T follicular helper cell (primary cell): ENCODE measurements around the gene ZNF580.

Experiments used
- DNase-seq: peaks from one replicate; pipeline ENCODE4 v3.0.0-alpha.2; 2020; ENCODE audit warnings: low read depth
- total RNA-seq, 2 experiments: gene quantifications; one replicate each; lab custom pipeline; 2026; lab: John Stamatoyannopoulos, UW

Gene ZNF580, protein sequence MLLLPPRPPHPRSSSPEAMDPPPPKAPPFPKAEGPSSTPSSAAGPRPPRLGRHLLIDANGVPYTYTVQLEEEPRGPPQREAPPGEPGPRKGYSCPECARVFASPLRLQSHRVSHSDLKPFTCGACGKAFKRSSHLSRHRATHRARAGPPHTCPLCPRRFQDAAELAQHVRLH
- 6.0 to 11.2 reads per million in 2 experiments for total RNA-seq

GRCh38 chr19:55640577-55641425 is at the start of gene ZNF580:
Gene ZNF580, plus strand, starts transcription at chr19:55641002. Its CDS starts 1,507 bp downstream, at chr19:55642509.
- no peak for DNase-seq

GRCh38 chr19:55591555-55591954 is 49.2 kb upstream of the ZNF580 start:
- DNase-seq, result no peak

DNA sequence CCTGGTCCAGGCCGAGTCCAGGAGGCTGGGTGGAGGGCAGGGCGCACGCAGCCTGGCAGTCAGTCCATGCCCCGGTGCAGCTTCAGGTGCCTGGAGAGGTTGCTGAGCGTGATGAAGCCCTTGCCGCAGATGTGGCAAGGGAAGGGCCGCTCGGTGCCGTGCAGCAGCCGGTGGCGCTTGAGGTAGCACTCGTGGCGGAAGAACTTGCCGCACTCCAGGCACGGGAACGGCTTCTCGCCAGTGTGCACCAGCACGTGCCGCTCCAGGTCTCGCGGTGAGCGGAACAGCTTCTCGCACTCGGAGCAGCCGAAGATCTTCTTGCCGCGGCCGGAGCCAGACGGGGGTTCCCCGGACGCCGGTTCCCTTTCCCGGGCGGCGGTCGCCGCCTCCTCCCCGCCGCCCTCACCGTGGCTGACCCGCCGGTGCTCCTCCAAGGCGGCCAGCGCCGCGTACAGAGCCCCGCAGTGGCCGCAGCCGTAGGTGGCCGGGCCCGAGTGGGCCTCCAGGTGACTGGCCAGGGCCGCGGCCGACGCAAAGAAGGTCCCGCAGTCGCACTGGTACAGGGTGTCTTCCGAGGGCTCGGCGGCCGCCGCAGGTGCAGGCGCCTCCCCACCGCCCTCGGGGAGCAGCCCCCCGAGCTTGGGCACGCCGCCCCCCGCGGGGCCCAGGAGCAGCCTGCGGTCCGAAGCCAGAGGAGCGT is 48.3 kb upstream of the ZNF580 start:
- DNase-seq, result no peak

GRCh38 chr19:55593096-55593772 is 47.6 kb upstream of the ZNF580 start:
- no peak for DNase-seq

DNA sequence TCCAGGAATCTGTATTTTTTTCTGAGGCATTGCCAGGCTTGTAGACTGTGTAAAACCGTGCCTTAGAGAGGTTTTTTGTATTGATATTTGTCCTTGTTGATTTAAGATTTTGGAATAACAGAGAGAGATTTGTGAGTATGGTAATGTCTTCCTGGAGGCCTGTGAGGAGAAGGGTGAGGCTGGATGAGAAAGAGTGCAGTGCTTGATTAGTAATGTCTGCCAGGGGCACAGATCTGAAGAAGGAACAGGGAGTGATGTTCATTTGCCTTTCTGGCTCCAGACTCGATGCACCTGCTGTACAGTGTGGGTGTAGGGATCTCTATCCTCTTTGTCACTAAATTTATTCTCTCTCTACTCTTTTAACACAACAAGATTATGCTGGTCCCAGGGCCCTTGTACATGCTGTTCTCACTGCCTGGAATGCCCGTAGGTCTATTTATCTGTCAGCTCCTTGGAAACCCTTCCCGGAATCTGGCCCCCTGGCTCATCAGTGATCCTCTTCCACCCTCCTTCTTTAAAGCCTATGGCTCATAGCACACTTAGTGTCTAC is 45.7 kb upstream of the ZNF580 start:
- DNase-seq, result no peak

DNA sequence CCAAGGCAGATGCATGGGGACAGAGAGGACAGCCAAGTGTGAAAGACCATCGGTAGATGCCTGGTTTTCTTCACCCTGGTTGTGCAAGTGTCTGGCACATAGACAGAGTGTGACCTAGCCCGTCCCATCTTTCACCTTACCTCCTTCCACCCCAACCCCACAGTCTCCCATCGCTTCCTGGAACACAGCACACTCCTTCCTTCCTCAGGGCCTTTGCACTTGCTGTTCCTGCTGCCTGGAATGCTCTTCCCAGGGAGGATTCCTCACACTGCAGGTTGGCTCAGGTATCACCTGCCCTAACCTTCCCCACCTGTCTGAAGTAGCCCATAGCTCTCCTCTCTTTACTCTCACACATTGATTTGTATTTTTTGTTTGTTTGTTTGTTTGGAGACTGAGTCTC is 44.5 kb upstream of the ZNF580 start:
- no peak for DNase-seq

GRCh38 chr19:55597501-55597921 is 43.3 kb upstream of the ZNF580 start:
- DNase-seq, result no peak

DNA sequence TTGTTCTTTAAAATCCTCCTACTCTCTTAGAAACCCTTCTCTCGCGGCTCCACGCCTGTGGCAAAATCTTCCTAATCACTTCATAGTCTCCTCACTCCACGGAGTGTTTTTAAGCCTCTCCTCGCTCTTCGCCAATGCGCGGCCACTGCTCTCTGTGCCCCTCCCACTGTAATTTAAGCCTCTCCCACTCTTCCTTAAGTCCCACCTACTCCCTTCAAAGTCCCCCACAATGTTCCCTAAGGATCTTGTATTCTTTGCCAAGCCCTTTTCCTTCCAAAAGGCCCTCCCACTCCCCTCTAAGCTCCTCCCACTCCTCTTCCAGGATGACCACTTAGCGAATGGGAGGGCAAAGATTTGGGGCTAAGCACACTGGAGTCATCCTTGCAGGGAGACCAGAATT is 42.8 kb upstream of the ZNF580 start:
- DNase-seq, result no peak

DNA sequence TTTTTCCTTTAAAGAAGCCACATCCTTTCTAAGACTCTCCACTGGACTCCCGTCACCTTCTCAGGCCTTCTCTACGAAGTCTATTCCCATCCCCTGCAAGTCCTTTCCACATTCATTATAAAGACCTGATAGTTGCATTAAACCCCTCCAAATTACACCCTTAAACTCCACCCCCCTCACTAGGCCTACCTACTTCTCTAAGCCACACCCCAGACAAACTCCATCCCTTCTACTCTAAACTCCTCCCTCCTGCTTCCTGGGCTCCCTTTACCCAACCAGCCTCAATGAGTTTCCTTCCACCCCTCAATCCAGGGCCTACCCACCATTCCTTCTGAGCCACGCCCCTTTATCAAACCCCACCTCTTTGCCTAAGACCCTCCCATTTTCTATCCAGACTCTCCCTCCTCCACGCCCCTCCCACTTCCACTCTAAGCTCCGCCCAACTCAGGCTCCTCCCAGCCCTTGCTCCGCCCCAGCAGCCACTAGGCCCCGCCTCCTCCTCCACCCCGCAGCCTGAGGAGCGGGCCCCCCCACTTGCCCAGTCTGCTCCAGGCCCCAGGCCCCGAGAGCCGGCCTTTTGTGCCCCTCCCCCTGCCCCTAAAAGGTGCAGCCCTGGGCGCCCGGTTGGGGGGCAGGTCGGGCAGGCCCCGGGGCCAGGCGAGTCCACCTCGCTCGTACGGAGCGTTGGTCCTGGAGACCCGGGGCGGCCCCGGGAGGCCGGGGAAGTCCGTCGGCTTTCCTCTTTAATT is 41.9 kb upstream of the ZNF580 start:
- DNase-seq, result peak; percentile 90

DNA sequence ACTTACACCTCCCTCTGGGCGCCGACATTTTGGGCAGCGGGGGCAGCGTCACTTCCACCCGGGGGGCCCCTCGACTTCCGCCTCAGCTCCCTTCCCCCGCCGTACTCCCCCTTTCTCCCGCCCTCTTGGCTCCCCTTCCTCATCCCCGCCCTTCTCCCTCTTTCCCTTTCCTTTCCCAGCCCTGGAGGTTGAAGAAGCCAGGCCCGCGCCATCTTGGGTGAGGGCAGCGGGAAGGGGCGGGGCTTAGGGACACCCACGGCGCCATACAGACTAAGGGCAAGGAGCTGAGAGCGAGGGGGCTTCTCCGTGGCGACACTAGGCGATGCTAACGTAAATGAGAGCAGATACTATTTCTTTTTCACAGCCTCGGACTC is 41.3 kb upstream of the ZNF580 start, which contains the start of gene FIZ1:
Gene FIZ1 (minus strand): TSS at position 50 of the 374 bp plus-strand sequence. CDS start 1,652 bp downstream, outside the sequence.
- DNase-seq, result peak; percentile 93

DNA sequence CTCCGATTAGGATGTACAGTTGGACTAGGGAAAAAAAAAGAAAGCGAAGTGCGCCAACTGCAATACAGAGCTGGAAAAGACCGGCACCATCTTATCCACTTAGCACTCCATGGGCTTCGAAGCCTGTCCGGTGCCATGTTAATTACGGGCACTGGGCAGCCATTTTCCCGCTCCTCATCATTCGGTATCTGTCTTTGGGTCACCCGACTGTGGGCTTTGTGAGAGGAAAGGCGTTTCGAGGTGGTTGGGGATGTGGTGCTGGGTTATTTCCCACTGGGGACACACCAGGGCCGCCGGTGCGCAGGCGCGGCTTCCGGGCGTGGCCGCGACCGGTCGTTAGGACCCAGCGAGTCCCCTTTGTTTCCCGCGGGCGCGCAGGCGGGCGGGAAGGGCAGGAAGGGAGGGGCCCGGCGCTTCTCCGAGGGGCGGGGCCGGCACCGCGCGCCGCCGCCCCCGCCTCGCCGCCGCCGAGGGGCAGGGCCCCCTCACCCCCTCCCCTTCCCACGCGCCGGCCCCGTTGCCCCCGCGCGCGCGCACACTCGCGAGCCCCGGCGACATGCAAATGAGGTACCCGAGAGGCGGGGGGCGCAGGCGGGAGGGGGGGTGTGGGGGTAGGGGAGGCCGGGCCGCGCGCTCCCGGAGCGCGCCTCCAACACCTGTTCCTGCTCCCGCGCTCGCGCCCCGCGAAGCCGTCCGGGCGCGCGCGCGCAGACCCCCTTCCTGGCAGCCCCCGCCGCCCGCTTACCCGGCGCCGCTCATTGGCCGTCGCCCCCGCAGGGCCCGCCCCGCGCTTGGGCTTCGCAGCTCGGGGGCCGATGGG is 40.8 kb upstream of the ZNF580 start, which contains the start of gene ZNF524:
Gene ZNF524 (plus strand): TSS at position 447 of the 820 bp plus-strand sequence. CDS start 1,825 bp downstream, outside the sequence.
- DNase-seq, result peak; percentile 76

DNA sequence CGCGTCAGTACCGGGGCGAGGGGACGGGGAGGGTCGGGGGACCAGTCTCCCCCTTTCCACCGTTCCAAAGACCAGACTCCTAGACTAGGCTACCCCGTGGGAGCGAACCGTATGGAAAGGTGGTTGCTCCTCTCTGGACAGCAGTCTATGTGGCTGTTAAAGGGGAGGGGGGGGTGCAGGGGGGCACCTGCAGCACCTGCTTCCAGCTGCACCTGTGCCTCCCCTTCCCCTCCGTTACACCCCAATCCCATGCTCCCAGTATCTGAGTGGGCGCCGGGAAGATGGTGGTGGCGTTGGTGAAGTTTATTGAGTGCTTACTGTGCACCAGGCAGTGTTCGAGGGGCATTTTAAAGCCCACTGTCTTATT is 40.2 kb upstream of the ZNF580 start:
- DNase-seq, result no peak

- no peak for DNase-seq
Measured at GRCh38 chr19:55601084-55601483, 39.7 kb upstream of the ZNF580 start.

DNA sequence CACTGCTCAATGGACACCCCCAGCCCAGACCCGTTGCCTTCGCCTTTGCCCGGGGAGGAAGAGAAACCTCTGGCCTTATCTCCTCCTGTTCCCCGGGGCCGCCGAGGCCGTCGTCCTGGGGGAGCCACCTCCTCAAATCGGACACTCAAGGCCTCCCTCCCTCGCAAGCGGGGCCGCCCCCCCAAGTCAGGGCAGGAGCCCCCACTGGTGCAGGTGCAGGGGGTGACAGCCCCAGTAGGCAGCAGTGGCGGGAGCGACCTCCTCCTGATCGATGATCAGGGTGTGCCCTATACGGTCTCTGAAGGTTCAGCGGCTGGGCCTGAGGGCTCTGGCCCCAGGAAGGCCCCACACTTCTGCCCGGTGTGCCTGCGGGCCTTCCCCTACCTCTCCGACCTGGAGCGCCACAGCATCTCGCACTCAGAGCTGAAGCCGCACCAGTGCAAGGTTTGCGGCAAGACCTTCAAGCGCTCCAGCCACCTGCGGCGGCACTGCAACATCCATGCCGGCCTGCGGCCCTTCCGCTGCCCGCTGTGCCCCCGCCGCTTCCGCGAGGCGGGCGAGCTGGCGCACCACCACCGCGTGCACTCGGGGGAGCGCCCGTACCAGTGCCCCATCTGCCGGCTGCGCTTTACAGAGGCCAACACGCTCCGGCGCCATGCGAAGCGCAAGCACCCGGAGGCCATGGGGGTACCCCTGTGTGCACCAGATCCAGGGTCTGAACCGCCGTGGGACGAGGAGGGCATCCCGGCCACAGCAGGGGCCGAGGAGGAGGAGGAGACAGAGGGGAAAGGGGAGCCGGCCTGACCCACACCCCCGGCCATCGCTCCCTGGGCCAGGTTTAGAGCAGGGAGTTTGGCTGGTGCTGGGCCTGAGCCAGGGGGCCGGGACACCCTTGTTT is 38.4 kb upstream of the ZNF580 start:
- DNase-seq, result no peak

DNA sequence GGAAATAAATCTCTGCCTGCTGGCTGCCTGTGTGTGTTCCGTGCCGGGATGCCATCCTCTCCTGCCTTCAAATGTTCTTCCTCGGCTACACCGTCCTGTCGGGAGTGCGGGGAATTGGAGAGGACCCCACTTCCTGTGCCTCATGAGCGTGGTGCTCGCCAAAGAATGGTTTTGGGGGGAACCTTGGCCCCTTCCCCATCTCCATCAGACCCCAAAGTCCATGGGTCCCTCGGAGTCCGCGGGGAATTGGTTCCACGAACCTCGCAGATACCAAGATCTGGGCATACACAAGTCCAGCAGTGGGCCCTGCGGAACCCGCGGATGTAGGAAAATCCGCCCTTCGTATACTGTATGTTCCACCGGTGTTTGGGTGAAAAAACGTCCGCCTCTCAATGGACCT is 37.7 kb upstream of the ZNF580 start:
- no peak for DNase-seq

GRCh38 chr19:55603581-55604292 is 37.1 kb upstream of the ZNF580 start:
- DNase-seq, result no peak

- peak; percentile 96 for DNase-seq
Measured at GRCh38 chr19:55605207-55605636, 35.6 kb upstream of the ZNF580 start.
